Heart right ventricle (tissue), 16 donors: ENCODE measurements around the gene RALA. TPM values are rescaled to one million over a fixed set of nuclear protein-coding genes. Genes with fewer than 3 reads are reported as not detected.

Experiments used
- ATAC-seq, 8 donors: fragments of 200-7000 bp; cut with Tn5 transposase; one replicate each; pipeline ENCODE4 v1.9.1; 2020; ENCODE audit warnings: mild to moderate bottlenecking in 8 of 8, moderate library complexity in 8 of 8, moderate number of reproducible peaks in 1 of 8
- DNase-seq, 2 donors: peaks; one replicate each; pipeline ENCODE4 v3.0.0-alpha.2; 2020
- H3K27ac ChIP-seq, 10 donors: fragments of 200-600 bp; sonication (generic) in 2 of 10; one replicate each; pipeline versions ENCODE4 v1.5.0 to v1.8.0; 2020 to 2022; ENCODE audit warnings: mild to moderate bottlenecking in 3 of 10
- H3K27me3 ChIP-seq, 7 donors: fragments of 200-600 bp; one replicate each; pipeline ENCODE4 v1.8.0; 2021 to 2022; ENCODE audit warnings: mild to moderate bottlenecking in 2 of 7
- H3K36me3 ChIP-seq, 9 donors: fragments of 200-600 bp; sonication (generic) in 1 of 9; one replicate each; pipeline versions ENCODE4 v1.5.0 to v1.8.0; 2020 to 2022; ENCODE audit warnings: mild to moderate bottlenecking in 2 of 9
- H3K4me1 ChIP-seq, 9 donors: fragments of 200-600 bp; sonication (generic) in 1 of 9; one replicate each; pipeline versions ENCODE4 v1.5.0 to v1.8.0; 2020 to 2022; ENCODE audit warnings: mild to moderate bottlenecking in 4 of 9
- H3K4me3 ChIP-seq, 10 donors: fragments of 200-600 bp; sonication (generic) in 2 of 10; one replicate each; pipeline versions ENCODE4 v1.5.0 to v1.8.0; 2020 to 2022; ENCODE audit warnings: mild to moderate bottlenecking in 7 of 10, moderate library complexity in 2 of 10
- H3K9me3 ChIP-seq, 11 donors: fragments of 200-600 bp in 10 of 11; sonication (generic) in 2 of 11; one replicate each; pipeline versions ENCODE4 v1.5.0 to v1.8.0; 2013 to 2022; ENCODE audit warnings: mild to moderate bottlenecking in 2 of 11, control low read depth in 1 of 11, moderate library complexity in 1 of 11
- WGBS, 2 donors: extraction: QIAGEN DNeasy Blood & Tissue Kit; methylation state at CpG; one replicate each; pipeline ENCODE4 v1.1.7; 2013; ENCODE audit warnings: inconsistent platforms in 1 of 2; 5-methylcytosine and 5-hydroxymethylcytosine counted together
- intact Hi-C, 10 donors: fragments of 100-400 bp; cut with DNase I; formaldehyde crosslinking; loops; one replicate each; pipeline versions ENCODE4 v1.11.1 to v1.14.2; 2022
- polyA plus RNA-seq, 2 donors: library from polyadenylated mRNA; stranded (reverse); fragments of 200-250 nt; gene quantifications; one replicate each; pipeline ENCODE4 v1.2.3, GENCODE V29; 2013
- total RNA-seq, 10 donors: library from RNA; stranded (reverse); fragmentation: NEBNext Ultra II Directional in 3 of 10; extraction: Animal tissue kit (Norgen Biotek cat#: 25700) in 3 of 10; gene quantifications; one replicate each; pipeline versions ENCODE4 v1.2.1 to v1.2.4, GENCODE V29; 2021 to 2023
- TF ChIP-seq, protein P1 (sequence below), 9 donors: fragments of 200-600 bp; sonication (generic) in 2 of 9; IDR thresholded peaks; one replicate each; pipeline versions ENCODE4 v1.5.0 to v1.8.0; 2021 to 2022; ENCODE audit warnings: antibody characterized with exemption in 9 of 9, mild to moderate bottlenecking in 5 of 9, moderate library complexity in 1 of 9
- donor health status: Arrhythmogenic right ventricular cardiomyopathy.
- donor health status: ischemic (EF 13 %, LVEDD 7.1; RV severe dilation, severe dysfunction).
- donor health status: healthy with polysubstance abuse.
- donor health status: DM: no; HTN: yes; CAD: no.
- donor health status: DM: no; HTN: no; CAD: no.
- donor health status: ischemic (EF 25% LVEDD 6.9; RV normal size, moderate dysfunction).
- donor health status: ischemic (EF 25% LVEDD 5.7; RV mildly dilated, moderate dysfunction).
- donor health status: healthy.
- donor health status: DM: yes; HTN: yes; CAD: no.
- donor health status: Ischemic cardiomyopathy.
- donor health status: ischemic (EF 35%, LVEDD 5.7; RV mildly dilated, moderate dysfunction).
- donor health status: nonischemic (EF 11% LVEDD 7.7; RV severe dilation, severe dysfunction).
- donor health status: DM: yes; HTN: yes; CAD: no.
- donor health status: PGD.
- donor health status: ischemic (EF 29% LVEDD 5.4; RV normal size, mild dysfunction).
- donor health status: nonischemic (EF 23%, LVEDD 6.1; RV moderate dilation, normal function).

RALA gene
- total and polyA plus RNA-seq, 12 donors: 15.2 to 32.7 (median 21.6) TPM

DNA sequence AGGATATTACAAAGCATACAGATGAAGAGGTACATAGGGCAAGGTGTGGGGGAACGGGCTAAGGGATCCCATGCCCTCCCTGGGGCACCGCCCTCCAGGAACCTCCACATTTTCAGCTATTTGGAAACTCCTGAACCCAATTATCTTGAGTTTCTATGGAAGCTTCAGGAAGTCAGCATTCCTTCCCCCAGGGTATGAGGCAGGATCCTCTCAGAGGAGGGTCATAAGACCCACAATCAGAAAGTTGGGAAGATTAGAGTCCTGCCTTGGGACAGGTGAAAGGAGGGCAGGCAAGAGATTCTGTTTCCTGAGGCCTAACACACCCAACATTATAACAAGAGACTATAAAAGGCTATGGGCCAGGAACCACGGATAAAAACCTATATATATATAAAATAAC, 98.0 kb downstream of the RALA start:
- intact Hi-C loops: no loop called here
- H3K27me3 ChIP-seq: no peaks in the 10 kb centered on the region
- H3K4me3 ChIP-seq: no peak overlapping the region
- TF ChIP-seq, protein P1, sequence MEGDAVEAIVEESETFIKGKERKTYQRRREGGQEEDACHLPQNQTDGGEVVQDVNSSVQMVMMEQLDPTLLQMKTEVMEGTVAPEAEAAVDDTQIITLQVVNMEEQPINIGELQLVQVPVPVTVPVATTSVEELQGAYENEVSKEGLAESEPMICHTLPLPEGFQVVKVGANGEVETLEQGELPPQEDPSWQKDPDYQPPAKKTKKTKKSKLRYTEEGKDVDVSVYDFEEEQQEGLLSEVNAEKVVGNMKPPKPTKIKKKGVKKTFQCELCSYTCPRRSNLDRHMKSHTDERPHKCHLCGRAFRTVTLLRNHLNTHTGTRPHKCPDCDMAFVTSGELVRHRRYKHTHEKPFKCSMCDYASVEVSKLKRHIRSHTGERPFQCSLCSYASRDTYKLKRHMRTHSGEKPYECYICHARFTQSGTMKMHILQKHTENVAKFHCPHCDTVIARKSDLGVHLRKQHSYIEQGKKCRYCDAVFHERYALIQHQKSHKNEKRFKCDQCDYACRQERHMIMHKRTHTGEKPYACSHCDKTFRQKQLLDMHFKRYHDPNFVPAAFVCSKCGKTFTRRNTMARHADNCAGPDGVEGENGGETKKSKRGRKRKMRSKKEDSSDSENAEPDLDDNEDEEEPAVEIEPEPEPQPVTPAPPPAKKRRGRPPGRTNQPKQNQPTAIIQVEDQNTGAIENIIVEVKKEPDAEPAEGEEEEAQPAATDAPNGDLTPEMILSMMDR (IDR thresholded peaks at IDR 0.05): no peak
- no peaks in the 10 kb centered on the region for H3K9me3 ChIP-seq
- no peak for ATAC-seq
- DNase-seq: no peak
- H3K4me1 ChIP-seq: no peaks in the 10 kb centered on the region
- WGBS, 2 donors: 84 to 91% methylated on average over 3 of the region's 3 CpGs
- H3K36me3 ChIP-seq: no peaks in the 10 kb centered on the region
- no peak overlapping the region for H3K27ac ChIP-seq

- no peak overlapping the region for H3K27ac ChIP-seq
- no peak for ATAC-seq
- WGBS, 2 donors: 95% methylated on average over 17 of the region's 17 CpGs
These were observed 98.7 kb downstream of the RALA start for GRCh38 chr7:39721919-39722597.

DNA sequence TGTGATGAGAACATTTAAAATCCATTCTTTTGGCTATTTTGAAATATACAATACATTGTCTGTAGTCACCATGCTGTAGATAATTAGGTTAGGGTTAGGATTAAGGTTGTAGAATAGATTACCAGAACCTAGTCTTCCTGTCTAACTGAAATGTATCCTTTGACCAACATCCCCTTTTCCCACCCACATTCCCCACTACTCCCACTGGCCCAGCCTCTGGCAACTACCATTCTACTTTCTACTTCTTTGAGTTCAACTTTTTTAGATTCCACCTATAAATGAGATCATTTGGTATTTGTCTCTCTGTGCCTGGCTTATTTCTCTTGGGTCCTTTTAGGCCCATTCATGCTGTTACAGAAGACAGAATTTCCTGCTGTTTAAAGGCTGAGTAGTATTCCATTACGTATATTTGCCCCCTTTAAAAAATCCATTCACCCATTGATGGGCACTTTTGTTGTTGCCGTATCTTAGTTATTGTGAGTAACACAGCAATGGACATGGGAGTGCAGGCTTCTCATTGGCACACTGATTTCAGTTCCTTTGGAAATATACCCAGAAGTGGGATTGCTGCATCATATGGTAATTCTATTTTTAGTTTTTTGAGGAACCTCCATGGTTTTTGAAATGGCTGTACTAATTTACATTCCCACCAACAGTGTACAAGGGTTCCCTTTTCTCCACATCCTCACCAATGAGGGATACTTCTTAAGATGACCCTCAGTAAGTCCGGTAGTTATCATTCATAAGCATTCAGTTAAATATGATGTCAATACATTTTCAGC, 104.0 kb downstream of the RALA start:
- peak in 1 of 8 donors; percentile 25 for ATAC-seq
- intact Hi-C loops: no loop called here
- 92% methylated on average over 3 of the region's 3 CpGs for WGBS, 2 donors
- Histone ChIP-seq H3K4me3 (no peak overlapping the region), H3K4me1 (peaks cover 0 to 8% (median 5%) of the 10 kb centered on the region in 9 donors), H3K27ac (no peak overlapping the region), H3K9me3 (no peaks in the 10 kb centered on the region), H3K27me3 (no peaks in the 10 kb centered on the region), H3K36me3 (no peaks in the 10 kb centered on the region)
- no peak for DNase-seq
- TF ChIP-seq, protein P1 (IDR thresholded peaks at IDR 0.05): no peak

More at GRCh38 chr7:39721919-39722597, 98.7 kb downstream of the RALA start:
- H3K9me3 ChIP-seq: no peaks in the 10 kb centered on the region
- H3K27me3 ChIP-seq: no peaks in the 10 kb centered on the region
- H3K4me1 ChIP-seq: no peaks in the 10 kb centered on the region
- DNase-seq: no peak
- H3K4me3 ChIP-seq: no peak overlapping the region
- intact Hi-C loops: no loop called here
- TF ChIP-seq, protein P1 (IDR thresholded peaks at IDR 0.05): no peak
- H3K36me3 ChIP-seq: no peaks in the 10 kb centered on the region

- H3K4me3 ChIP-seq: peak overlapping the region; percentile 11 to 64 (median 60)
- H3K4me1 ChIP-seq: peaks cover 0 to 33% (median 22%) of the 10 kb centered on the region in 9 donors
- peak overlapping the region; percentile 12 to 89 (median 72) for H3K27ac ChIP-seq
- intact Hi-C loops: loop anchor here in 6 of 10 donors (2.0 to 10.0 kb wide), 3 partner anchors 110 to 118 kb away; partner anchors contain the start of gene RALA (in 5 of the 6)
- H3K36me3 ChIP-seq: no peaks in the 10 kb centered on the region
- peak; percentile 96 to 98 (median 97) for ATAC-seq
- DNase-seq: peak; percentile 96 to 98
- TF ChIP-seq, protein P1 (IDR thresholded peaks at IDR 0.05): no peak
- WGBS, 2 donors: 2% methylated on average over 52 of the region's 52 CpGs
- H3K27me3 ChIP-seq: no peaks in the 10 kb centered on the region
- no peaks in the 10 kb centered on the region for H3K9me3 ChIP-seq
These were observed 109.7 kb downstream of the RALA start for GRCh38 chr7:39732837-39733804.
